ENCODE measurements around the gene MOB3C. TPM values are rescaled to one million over a fixed set of nuclear protein-coding genes. Genes with fewer than 3 reads are reported as not detected.

The MOB3C gene
- polyA plus RNA-seq, 1 of the 3 experiments (the other 2 are of a cell fraction), result 8.6 TPM

- no peaks in the 10 kb centered on the region for H3K79me2 ChIP-seq (ENCODE audit: insufficient read depth)
- no peaks in the 10 kb centered on the region for H3K9me3 ChIP-seq
- TF ChIP-seq CHD2 (IDR thresholded peaks at IDR 0.05; ENCODE audit: low read length, partially characterized antibody) (no peak), PBX3 (IDR thresholded peaks at IDR 0.05) (no peak), TAF1 (IDR thresholded peaks at IDR 0.05; ENCODE audit: borderline replicate concordance, low read depth, low read length) (no peak), EP300 (IDR thresholded peaks at IDR 0.05; ENCODE audit: borderline replicate concordance in 1 of 2, low read depth in 1 of 2, low read length in 1 of 2) (no peak), TEAD4 (IDR thresholded peaks at IDR 0.05; ENCODE audit: borderline replicate concordance, insufficient read depth) (no peak), RCOR1 (IDR thresholded peaks at IDR 0.05; ENCODE audit: low read length) (no peak), YY1 (IDR thresholded peaks at IDR 0.05; ENCODE audit: low read depth) (no peak), REST (IDR thresholded peaks at IDR 0.05; ENCODE audit: low read depth, low read length) (no peak)
- TF ChIP-seq, protein P1, sequence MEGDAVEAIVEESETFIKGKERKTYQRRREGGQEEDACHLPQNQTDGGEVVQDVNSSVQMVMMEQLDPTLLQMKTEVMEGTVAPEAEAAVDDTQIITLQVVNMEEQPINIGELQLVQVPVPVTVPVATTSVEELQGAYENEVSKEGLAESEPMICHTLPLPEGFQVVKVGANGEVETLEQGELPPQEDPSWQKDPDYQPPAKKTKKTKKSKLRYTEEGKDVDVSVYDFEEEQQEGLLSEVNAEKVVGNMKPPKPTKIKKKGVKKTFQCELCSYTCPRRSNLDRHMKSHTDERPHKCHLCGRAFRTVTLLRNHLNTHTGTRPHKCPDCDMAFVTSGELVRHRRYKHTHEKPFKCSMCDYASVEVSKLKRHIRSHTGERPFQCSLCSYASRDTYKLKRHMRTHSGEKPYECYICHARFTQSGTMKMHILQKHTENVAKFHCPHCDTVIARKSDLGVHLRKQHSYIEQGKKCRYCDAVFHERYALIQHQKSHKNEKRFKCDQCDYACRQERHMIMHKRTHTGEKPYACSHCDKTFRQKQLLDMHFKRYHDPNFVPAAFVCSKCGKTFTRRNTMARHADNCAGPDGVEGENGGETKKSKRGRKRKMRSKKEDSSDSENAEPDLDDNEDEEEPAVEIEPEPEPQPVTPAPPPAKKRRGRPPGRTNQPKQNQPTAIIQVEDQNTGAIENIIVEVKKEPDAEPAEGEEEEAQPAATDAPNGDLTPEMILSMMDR (IDR thresholded peaks at IDR 0.05), result no peak
- H3K9ac ChIP-seq, result no peak overlapping the region
- no peak for DNase-seq
- ChIA-PET POLR2A (no interaction called here), CTCF (interaction anchor here (1.1 to 2.0 kb wide), 3 partner anchors 10 to 585 kb away, joined by 3 to 6 read pairs (median 4); partner anchors contain the start of gene MKNK1)
- no peak overlapping the region for H2AFZ ChIP-seq (ENCODE audit: low read depth)
- H4K20me1 ChIP-seq (ENCODE audit: insufficient read depth), result no peaks in the 10 kb centered on the region
- no peak overlapping the region for H3K27ac ChIP-seq (ENCODE audit: low read depth in 2 of 2, low read length in 1 of 2)
- H3K4me3 ChIP-seq (ENCODE audit: low read depth in 2 of 2, low read length in 1 of 2), result no peak overlapping the region
- H3K36me3 ChIP-seq (replicated peaks in 1 of 2; ENCODE audit: control insufficient read depth in 1 of 2, insufficient read depth in 2 of 2, low read length in 1 of 2), result peaks cover 0 to 22% of the 10 kb centered on the region in 2 experiments
- H3K4me1 ChIP-seq (ENCODE audit: control insufficient read depth in 1 of 2, insufficient read depth in 2 of 2, low read depth in 1 of 2, low read length in 1 of 2), result no peaks in the 10 kb centered on the region
- no peaks in the 10 kb centered on the region for H3K9me2 ChIP-seq
- no peaks in the 10 kb centered on the region for H3K27me3 ChIP-seq (ENCODE audit: insufficient read depth)
- 97% methylated on average over 5 of the region's 5 CpGs for WGBS (ENCODE audit: low lambda C conversion rate)
- no peaks in the 10 kb centered on the region for H3F3A ChIP-seq (replicated peaks; ENCODE audit: insufficient read depth)
- H3K4me2 ChIP-seq, result no peak overlapping the region
Measured at GRCh38 chr1:46594063-46594462, 22.5 kb downstream of the MOB3C start.

DNA sequence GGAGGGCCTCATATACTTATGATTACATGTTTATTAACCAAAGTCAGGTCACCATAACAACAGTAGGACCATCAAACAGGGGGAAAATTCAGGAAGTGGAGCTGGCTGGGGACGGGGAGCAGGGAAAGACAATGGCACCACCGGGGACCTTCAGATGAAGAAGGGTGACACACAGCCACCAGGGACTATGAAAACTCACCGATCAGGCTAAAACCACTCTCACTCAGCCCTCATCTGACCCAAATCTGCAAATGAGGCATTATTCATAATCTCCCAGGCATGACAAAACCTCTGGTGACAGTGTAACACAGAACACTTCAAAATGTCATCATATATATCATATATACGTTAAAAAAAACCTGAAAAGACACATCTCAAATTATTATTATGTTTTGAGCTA lies 23.8 kb downstream of the MOB3C start:
- H3K9ac ChIP-seq, result no peak overlapping the region
- no peak overlapping the region for H3K27ac ChIP-seq (ENCODE audit: low read depth in 2 of 2, low read length in 1 of 2)
- no peaks in the 10 kb centered on the region for H3K79me2 ChIP-seq (ENCODE audit: insufficient read depth)
- no peak overlapping the region for H3K4me3 ChIP-seq (ENCODE audit: low read depth in 2 of 2, low read length in 1 of 2)
- POLR2A ChIA-PET, result no interaction called here
- no peak for DNase-seq
- no peaks in the 10 kb centered on the region for H3K27me3 ChIP-seq (ENCODE audit: insufficient read depth)
- no peaks in the 10 kb centered on the region for H3F3A ChIP-seq (replicated peaks; ENCODE audit: insufficient read depth)
- CTCF ChIA-PET, result interaction anchor here (1.0 to 1.3 kb wide), 3 partner anchors 44 to 586 kb away, joined by 3 to 4 read pairs (median 3); no protein-coding TSS in a partner anchor
- H3K9me3 ChIP-seq, result no peaks in the 10 kb centered on the region
- peaks cover 0 to 24% of the 10 kb centered on the region in 2 experiments for H3K36me3 ChIP-seq (replicated peaks in 1 of 2; ENCODE audit: control insufficient read depth in 1 of 2, insufficient read depth in 2 of 2, low read length in 1 of 2)
- TF ChIP-seq, protein P2, sequence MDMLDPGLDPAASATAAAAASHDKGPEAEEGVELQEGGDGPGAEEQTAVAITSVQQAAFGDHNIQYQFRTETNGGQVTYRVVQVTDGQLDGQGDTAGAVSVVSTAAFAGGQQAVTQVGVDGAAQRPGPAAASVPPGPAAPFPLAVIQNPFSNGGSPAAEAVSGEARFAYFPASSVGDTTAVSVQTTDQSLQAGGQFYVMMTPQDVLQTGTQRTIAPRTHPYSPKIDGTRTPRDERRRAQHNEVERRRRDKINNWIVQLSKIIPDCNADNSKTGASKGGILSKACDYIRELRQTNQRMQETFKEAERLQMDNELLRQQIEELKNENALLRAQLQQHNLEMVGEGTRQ (IDR thresholded peaks at IDR 0.05; ENCODE audit: borderline replicate concordance, low read depth, low read length), result no peak
- no peak for TF ChIP-seq TCF12 (IDR thresholded peaks at IDR 0.05)
- TF ChIP-seq TEAD4 (IDR thresholded peaks at IDR 0.05; ENCODE audit: borderline replicate concordance, insufficient read depth), result no peak
- TF ChIP-seq YY1 (IDR thresholded peaks at IDR 0.05; ENCODE audit: low read depth), result no peak
- TF ChIP-seq GATA2 (CRISPR knock-in tag; IDR thresholded peaks at IDR 0.05), result no peak
- H2AFZ ChIP-seq (ENCODE audit: low read depth), result no peak overlapping the region
- no peaks in the 10 kb centered on the region for H4K20me1 ChIP-seq (ENCODE audit: insufficient read depth)
- WGBS (ENCODE audit: low lambda C conversion rate), result 84% methylated on average over 4 of the region's 4 CpGs
- no peaks in the 10 kb centered on the region for H3K9me2 ChIP-seq
- H3K4me2 ChIP-seq, result no peak overlapping the region
- H3K4me1 ChIP-seq (ENCODE audit: control insufficient read depth in 1 of 2, insufficient read depth in 2 of 2, low read depth in 1 of 2, low read length in 1 of 2), result no peaks in the 10 kb centered on the region
